Measurements from ENCODE around the gene HDAC7.

HDAC7 gene

GRCh38 chr12:47856721-47857575 lies 37.2 kb upstream of the HDAC7 start:
- DNase-seq (ENCODE audit: low read depth in 2 of 2) = no peak
- TF ChIP-seq, protein P1, sequence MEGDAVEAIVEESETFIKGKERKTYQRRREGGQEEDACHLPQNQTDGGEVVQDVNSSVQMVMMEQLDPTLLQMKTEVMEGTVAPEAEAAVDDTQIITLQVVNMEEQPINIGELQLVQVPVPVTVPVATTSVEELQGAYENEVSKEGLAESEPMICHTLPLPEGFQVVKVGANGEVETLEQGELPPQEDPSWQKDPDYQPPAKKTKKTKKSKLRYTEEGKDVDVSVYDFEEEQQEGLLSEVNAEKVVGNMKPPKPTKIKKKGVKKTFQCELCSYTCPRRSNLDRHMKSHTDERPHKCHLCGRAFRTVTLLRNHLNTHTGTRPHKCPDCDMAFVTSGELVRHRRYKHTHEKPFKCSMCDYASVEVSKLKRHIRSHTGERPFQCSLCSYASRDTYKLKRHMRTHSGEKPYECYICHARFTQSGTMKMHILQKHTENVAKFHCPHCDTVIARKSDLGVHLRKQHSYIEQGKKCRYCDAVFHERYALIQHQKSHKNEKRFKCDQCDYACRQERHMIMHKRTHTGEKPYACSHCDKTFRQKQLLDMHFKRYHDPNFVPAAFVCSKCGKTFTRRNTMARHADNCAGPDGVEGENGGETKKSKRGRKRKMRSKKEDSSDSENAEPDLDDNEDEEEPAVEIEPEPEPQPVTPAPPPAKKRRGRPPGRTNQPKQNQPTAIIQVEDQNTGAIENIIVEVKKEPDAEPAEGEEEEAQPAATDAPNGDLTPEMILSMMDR (IDR thresholded peaks at IDR 0.05; ENCODE audit: low read depth, low read length) = no peak
- no peak overlapping the region for H3K4me3 ChIP-seq (replicated peaks in 1 of 2; ENCODE audit: low read depth in 2 of 2, low read length in 2 of 2)

DNA sequence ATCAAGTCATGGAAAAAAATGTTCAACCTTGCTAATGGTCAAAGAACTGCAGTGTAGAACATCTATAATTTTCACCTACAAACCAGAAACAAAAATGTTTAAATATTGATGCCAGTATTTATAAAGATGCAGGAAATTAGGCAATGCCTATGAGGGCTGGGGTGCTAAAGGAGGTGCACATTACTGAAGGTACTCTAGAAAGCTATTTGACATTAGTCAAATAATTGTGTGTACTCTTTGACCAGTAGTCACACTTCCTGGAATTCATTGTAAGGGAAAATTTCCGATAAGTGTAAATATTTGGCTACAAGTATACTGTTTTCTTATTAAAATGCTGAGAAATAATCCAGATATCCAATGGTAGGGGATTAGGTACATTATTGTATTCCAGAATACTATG lies 36.4 kb upstream of the HDAC7 start:
- no peak overlapping the region for H3K4me3 ChIP-seq (replicated peaks in 1 of 2; ENCODE audit: low read depth in 2 of 2, low read length in 2 of 2)
- DNase-seq (ENCODE audit: low read depth in 2 of 2) = no peak
- TF ChIP-seq, protein P1 (IDR thresholded peaks at IDR 0.05; ENCODE audit: low read depth, low read length) = no peak

GRCh38 chr12:47855502-47855901 lies 35.8 kb upstream of the HDAC7 start:
- TF ChIP-seq, protein P1 (IDR thresholded peaks at IDR 0.05; ENCODE audit: low read depth, low read length) = no peak
- DNase-seq (ENCODE audit: low read depth in 2 of 2) = no peak
- no peak overlapping the region for H3K4me3 ChIP-seq (replicated peaks in 1 of 2; ENCODE audit: low read depth in 2 of 2, low read length in 2 of 2)

DNA sequence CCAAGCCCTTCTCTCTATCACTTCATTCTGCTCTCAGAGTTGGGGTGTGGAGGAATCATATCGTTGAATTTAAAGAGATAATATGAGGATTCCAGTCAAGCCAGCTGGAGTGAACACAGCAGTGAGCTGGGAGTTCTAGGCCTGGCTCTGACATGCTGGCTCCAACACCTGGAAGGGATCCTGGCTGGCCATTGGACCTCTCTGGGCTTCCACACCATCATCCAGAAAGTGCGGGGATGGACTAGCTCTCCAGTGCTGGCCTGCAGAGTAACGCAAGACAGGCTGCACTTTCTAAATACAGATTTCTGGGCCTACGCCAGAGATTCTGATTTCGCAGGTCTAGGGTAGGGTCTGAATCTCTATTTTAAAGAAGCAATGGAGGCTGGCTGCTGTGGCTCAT lies 34.8 kb upstream of the HDAC7 start:
- TF ChIP-seq, protein P1 (IDR thresholded peaks at IDR 0.05; ENCODE audit: low read depth, low read length) = no peak
- H3K4me3 ChIP-seq (replicated peaks in 1 of 2; ENCODE audit: low read depth in 2 of 2, low read length in 2 of 2) = no peak overlapping the region
- DNase-seq (ENCODE audit: low read depth in 2 of 2) = no peak

DNA sequence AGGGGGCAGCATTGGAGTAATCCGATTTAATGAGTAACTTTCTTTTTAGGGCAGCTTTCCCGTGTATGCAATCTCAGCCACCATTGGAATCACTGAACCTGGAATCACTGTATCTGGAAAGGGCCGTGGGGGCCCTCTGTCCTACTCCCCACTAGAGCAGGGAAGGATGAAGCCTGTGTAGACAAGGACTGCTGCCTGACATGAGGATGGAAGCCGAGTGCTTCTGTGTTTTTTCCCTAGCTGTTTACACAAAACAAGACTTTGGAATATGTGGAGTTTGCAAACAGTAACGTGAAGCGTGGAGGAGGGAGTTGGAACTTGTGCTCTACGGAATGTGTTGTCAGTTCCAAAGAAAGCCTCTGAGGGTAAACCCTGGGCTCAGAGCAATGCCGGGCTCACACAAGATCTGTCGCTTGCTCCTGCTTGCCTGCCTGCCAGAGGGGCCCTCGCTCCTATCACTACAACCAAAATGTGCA lies 32.4 kb upstream of the HDAC7 start:
- TF ChIP-seq, protein P1 (IDR thresholded peaks at IDR 0.05; ENCODE audit: low read depth, low read length) = no peak
- no peak overlapping the region for H3K4me3 ChIP-seq (replicated peaks in 1 of 2; ENCODE audit: low read depth in 2 of 2, low read length in 2 of 2)
- DNase-seq (ENCODE audit: low read depth in 2 of 2) = no peak

- H3K4me3 ChIP-seq (replicated peaks in 1 of 2; ENCODE audit: low read depth in 2 of 2, low read length in 2 of 2) = no peak overlapping the region
- DNase-seq (ENCODE audit: low read depth in 2 of 2) = no peak
- TF ChIP-seq, protein P1 (IDR thresholded peaks at IDR 0.05; ENCODE audit: low read depth, low read length) = no peak
Measured at GRCh38 chr12:47851303-47851952, 31.7 kb upstream of the HDAC7 start.

All from cardiac fibroblast (primary cell).